ENCODE data around the gene SOX3. TPM values are rescaled to one million over a fixed set of nuclear protein-coding genes. Genes with fewer than 3 reads are reported as not detected.

The SOX3 gene
- total RNA-seq, 4 donors from 2014 or later = not detected

DNA sequence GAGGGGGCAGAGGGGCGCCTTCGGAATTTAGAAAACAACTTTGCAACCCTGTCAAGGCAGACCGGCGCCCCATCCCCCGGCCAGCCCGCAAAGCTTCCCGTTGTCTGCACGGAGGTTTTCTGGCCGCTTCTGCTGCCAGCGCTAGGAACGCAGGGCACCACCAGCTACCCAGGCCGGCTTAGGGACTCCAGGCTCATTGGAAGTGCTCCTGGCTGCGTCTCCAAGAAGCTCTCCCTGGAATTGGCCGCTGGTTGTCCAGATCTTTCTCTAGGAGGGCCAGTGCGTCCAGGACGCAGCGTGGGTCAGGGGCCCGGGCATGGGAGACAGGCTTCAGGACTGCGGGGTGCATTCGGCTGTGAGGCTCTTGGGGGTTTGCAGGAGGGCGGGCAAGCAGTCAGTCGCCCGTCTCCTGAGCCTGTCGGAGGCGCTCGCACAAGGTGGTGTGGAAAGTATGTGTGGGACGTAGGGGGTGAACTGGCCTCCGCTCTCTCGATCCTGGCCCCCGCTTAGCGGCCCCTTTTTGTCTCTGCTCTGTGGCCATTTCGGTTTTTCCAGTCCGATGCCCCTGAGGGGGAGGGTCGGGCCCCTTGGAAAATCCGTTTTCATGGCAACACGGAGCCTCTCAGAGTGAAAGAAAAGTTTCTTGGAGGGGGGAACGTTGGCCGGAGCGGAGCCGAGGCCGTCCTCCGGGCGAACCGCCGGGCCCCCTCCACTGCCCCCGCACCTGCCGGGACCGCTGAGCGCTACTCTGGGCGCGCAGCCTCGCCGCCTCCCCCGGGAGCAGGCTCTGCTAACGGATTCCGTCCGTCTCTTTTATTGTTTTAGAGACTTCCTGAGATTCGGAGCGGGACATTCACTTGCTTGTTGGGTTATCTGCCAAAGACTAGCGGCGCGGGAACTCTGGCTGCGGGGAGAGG is 810 bp upstream of the SOX3 start:
- H3K27me3 ChIP-seq = peaks cover 0 to 100% (median 71%) of the 10 kb centered on the region in 4 donors
- TF ChIP-seq EP300 (IDR thresholded peaks at IDR 0.05) = no peak
- TF ChIP-seq, protein P1, sequence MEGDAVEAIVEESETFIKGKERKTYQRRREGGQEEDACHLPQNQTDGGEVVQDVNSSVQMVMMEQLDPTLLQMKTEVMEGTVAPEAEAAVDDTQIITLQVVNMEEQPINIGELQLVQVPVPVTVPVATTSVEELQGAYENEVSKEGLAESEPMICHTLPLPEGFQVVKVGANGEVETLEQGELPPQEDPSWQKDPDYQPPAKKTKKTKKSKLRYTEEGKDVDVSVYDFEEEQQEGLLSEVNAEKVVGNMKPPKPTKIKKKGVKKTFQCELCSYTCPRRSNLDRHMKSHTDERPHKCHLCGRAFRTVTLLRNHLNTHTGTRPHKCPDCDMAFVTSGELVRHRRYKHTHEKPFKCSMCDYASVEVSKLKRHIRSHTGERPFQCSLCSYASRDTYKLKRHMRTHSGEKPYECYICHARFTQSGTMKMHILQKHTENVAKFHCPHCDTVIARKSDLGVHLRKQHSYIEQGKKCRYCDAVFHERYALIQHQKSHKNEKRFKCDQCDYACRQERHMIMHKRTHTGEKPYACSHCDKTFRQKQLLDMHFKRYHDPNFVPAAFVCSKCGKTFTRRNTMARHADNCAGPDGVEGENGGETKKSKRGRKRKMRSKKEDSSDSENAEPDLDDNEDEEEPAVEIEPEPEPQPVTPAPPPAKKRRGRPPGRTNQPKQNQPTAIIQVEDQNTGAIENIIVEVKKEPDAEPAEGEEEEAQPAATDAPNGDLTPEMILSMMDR (IDR thresholded peaks at IDR 0.05) = no peak
- no peak for TF ChIP-seq POLR2AphosphoS5 (IDR thresholded peaks at IDR 0.05)
- TF ChIP-seq POLR2A (IDR thresholded peaks at IDR 0.05; ENCODE audit: low read depth) = no peak
- H3K36me3 ChIP-seq = no peaks in the 10 kb centered on the region
- H3K9me3 ChIP-seq = no peaks in the 10 kb centered on the region
- H3K4me3 ChIP-seq = no peak overlapping the region
- DNase-seq (ENCODE audit: extremely low spot score) = no peak
- H3K4me1 ChIP-seq = peaks cover 8 to 51% (median 42%) of the 10 kb centered on the region in 4 donors
- no peak overlapping the region for H3K27ac ChIP-seq (replicated peaks in 1 of 4)
- intact Hi-C loops (cut with DNase I) = no loop called here
- 39% methylated on average over 28 of the region's 63 CpGs for WGBS

DNA sequence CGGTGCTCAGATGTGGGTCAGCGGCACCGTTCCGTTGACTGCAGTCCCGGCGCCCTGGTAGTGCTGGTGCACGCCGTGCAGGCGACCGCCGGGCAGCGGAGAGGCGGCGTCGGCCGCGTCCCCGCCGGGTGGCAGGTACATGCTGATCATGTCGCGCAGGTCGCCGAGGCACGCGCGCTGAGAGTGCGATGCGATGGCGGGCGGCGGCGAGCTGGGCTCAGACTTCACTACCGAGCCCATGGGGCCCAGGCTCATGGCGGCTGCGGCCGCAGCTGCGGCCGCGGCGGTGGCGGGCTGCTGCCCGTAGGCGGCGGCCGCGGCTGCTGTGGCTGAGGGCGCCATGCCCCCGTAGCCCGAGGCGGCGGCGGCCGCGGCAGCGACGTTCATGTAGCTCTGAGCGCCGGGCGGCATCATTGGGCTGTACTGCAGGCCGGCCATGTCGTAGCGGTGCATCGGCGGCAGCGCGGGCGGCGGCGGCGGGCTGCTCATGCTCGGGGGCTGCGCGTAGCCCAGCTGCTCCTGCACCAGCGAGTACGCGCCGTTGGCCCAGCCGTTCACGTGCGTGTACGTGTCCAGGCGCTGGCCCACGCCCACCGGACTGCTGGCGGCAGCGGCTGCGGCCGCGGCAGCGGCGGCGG is 1.0 kb downstream of the SOX3 start:
- no peaks in the 10 kb centered on the region for H3K9me3 ChIP-seq
- no peaks in the 10 kb centered on the region for H3K36me3 ChIP-seq
- H3K27ac ChIP-seq (replicated peaks in 1 of 4) = no peak overlapping the region
- DNase-seq (ENCODE audit: extremely low spot score) = no peak
- WGBS = 63% methylated on average over 28 of the region's 92 CpGs
- intact Hi-C loops (cut with DNase I) = no loop called here
- TF ChIP-seq POLR2A (IDR thresholded peaks at IDR 0.05; ENCODE audit: low read depth) = no peak
- TF ChIP-seq, protein P1 (IDR thresholded peaks at IDR 0.05) = peak in 1 of 3 experiments; percentile 26
- H3K27me3 ChIP-seq = peaks cover 0 to 99% (median 63%) of the 10 kb centered on the region in 4 donors
- H3K4me1 ChIP-seq = peaks cover 8 to 51% (median 42%) of the 10 kb centered on the region in 4 donors
- H3K4me3 ChIP-seq = peak overlapping the region; percentile 43 to 53 (median 46)

DNA sequence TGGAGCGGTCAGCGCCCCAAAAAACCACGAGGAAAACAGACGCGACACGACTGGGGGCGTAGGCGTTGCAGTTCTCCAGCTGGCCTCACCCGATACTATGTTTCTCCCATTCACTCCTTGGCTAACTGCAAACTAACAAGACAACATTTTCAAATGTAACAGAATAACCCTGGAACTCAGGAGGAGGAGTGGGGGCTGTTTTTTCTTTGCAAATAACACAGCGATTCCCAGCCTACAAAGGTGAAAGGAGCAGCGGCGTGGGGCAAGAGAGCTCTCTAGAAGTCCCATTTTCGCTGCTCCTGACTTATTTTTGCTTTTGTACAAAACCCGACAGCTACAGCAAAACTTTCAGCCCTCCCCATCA is 1.6 kb downstream of the SOX3 start:
- no peak for DNase-seq (ENCODE audit: extremely low spot score)
- Histone ChIP-seq H3K9me3 (no peaks in the 10 kb centered on the region), H3K27ac (replicated peaks in 1 of 4) (no peak overlapping the region), H3K4me1 (peaks cover 8 to 51% (median 42%) of the 10 kb centered on the region in 4 donors), H3K4me3 (peak overlapping the region; percentile 43 to 53 (median 46)), H3K27me3 (peaks cover 0 to 99% (median 59%) of the 10 kb centered on the region in 4 donors), H3K36me3 (no peaks in the 10 kb centered on the region)
- TF ChIP-seq POLR2A (IDR thresholded peaks at IDR 0.05; ENCODE audit: low read depth) (no peak), POLR2AphosphoS5 (IDR thresholded peaks at IDR 0.05) (no peak), EP300 (IDR thresholded peaks at IDR 0.05) (no peak)
- TF ChIP-seq, protein P1 (IDR thresholded peaks at IDR 0.05) = no peak
- intact Hi-C loops (cut with DNase I) = no loop called here
- WGBS = 43% methylated on average over 14 of the region's 14 CpGs

DNA sequence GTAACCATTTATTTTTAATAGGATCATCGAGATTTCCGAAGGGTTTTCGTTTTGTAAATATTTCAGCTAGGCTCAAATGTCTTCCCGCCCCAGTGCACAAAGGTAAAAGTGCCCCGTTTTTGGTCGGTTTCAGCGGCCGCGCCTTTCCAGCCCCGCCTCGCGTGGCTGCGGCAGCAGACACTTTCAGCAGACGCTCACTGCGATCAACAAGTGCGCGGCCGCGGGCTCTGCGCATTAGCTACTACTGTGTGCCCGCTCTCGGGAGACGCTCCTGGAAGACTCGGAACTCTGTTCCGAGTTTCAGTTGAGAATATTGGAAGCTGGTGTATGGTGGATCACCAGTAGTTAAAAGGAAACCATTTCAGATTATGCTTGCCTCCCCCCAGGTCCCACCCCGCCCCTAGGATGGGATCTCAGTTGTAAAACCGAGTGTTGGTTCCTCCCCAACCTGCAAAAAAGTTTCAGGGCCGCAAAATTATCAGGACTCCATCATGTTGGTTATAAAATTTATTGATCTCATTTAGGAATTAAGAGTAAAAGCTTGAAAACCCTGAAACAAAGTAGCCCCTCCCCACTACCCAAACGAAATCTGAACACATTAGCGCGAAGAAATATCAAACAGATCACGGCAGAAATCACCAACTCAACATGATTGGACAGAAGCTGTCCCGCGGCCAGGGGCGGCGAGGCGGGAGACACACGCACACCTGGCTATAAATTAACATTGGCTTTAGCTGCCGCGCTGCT is 2.2 kb downstream of the SOX3 start:
- no peaks in the 10 kb centered on the region for H3K36me3 ChIP-seq
- no peak for DNase-seq (ENCODE audit: extremely low spot score)
- H3K27me3 ChIP-seq = peaks cover 0 to 97% (median 54%) of the 10 kb centered on the region in 4 donors
- H3K27ac ChIP-seq (replicated peaks in 1 of 4) = no peak overlapping the region
- peaks cover 8 to 45% (median 42%) of the 10 kb centered on the region in 4 donors for H3K4me1 ChIP-seq
- no peak for TF ChIP-seq POLR2A (IDR thresholded peaks at IDR 0.05; ENCODE audit: low read depth)
- peak overlapping the region in 3 of 4 donors; percentile 17 to 50 (median 43) for H3K4me3 ChIP-seq
- intact Hi-C loops (cut with DNase I) = no loop called here
- no peaks in the 10 kb centered on the region for H3K9me3 ChIP-seq
- WGBS = 33% methylated on average over 39 of the region's 40 CpGs

All from esophagus muscularis mucosa (tissue), 4 donors.